Pancreas (tissue), 10 donors: ENCODE data around the gene MAPK11. TPM values are rescaled to one million over a fixed set of nuclear protein-coding genes. Genes with fewer than 3 reads are reported as not detected.

Experiments
- ATAC-seq, 4 donors: fragments of 200-7000 bp; cut with Tn5 transposase; one replicate each; pipeline versions ENCODE4 v1.8.0 to v1.9.1; 2020; ENCODE audit warnings: mild to moderate bottlenecking in 4 of 4, moderate library complexity in 4 of 4
- DNase-seq, 6 donors: peaks; one replicate each; pipeline ENCODE4 v3.0.0-alpha.2; 2020
- FAIRE-seq: peaks from 2 replicates; lab custom pipeline; 2012; peaks lifted over from hg19 to GRCh38; lab: Jason Lieb, UNC
- H3K27ac ChIP-seq, 4 donors: fragments of 200-600 bp; sonication (generic); 1 replicate in 3 of 4; 2 replicates in 1 of 4; pipeline versions ENCODE4 v1.5.0 to v1.8.0; 2020
- H3K27me3 ChIP-seq, 4 donors: fragments of 200-600 bp; one replicate each; pipeline ENCODE4 v1.8.0; 2021
- H3K36me3 ChIP-seq, 3 donors: fragments of 200-600 bp; sonication (generic) in 1 of 3; one replicate each; pipeline versions ENCODE4 v1.5.0 to v1.8.0; 2020 to 2021
- H3K4me1 ChIP-seq, 3 donors: fragments of 200-600 bp; one replicate each; pipeline ENCODE4 v1.8.0; 2021
- H3K4me3 ChIP-seq, 4 donors: fragments of 200-600 bp; sonication (generic) in 2 of 4; one replicate each; pipeline versions ENCODE4 v1.5.0 to v1.8.0; 2020 to 2021
- H3K9me3 ChIP-seq, 4 donors: fragments of 200-600 bp; one replicate each; pipeline ENCODE4 v1.8.0; 2021
- CTCF ChIP-seq, 4 donors: fragments of 200-600 bp; sonication (generic) in 3 of 4; IDR thresholded peaks; one replicate each; pipeline versions ENCODE4 v1.5.0 to v1.8.0; 2021; ENCODE audit warnings: antibody characterized with exemption in 4 of 4
- WGBS, 2 donors: extraction: QIAGEN DNeasy Blood & Tissue Kit; methylation state at CpG; one replicate each; pipeline ENCODE4 v1.1.7; 2013; 5-methylcytosine and 5-hydroxymethylcytosine counted together
- intact Hi-C, 3 donors: fragments of 100-400 bp; cut with DNase I; formaldehyde crosslinking; loops; one replicate each; pipeline versions ENCODE4 v1.11.1 to v1.14.2; 2022
- polyA plus RNA-seq, 2 donors: library from polyadenylated mRNA; stranded (reverse); fragments of 200-250 nt; gene quantifications; one replicate each; pipeline ENCODE4 v1.2.3, GENCODE V29; 2013
- total RNA-seq, 6 donors: library from RNA; stranded (reverse); fragmentation: NEBNext Ultra II Directional in 4 of 6; extraction: Animal tissue kit (Norgen Biotek cat#: 25700) in 4 of 6; gene quantifications; one replicate each; pipeline versions ENCODE4 v1.2.1 to v1.2.4, GENCODE V29; 2021 to 2023
- donor health status: healthy with polysubstance abuse.
- donor health status: DM: no; HTN: no; CAD: no; lungs with moderate emphysema.
- donor health status: DM: no; HTN: no; CAD: no.
- donor health status: control.
- donor health status: control.
- donor health status: Bipolar disorder and iron deficiency.
- donor health status: DM: yes; HTN: yes; CAD: no.
- donor health status: DM: no; HTN: no; CAD: no.
- donor health status: DM: no; HTN: no; CAD: no.
- donor health status: DM: yes; HTN: yes; CAD: no.

MAPK11 gene
- total and polyA plus RNA-seq, 8 donors = 1.3 to 22.2 (median 3.2) TPM

GRCh38 chr22:50225200-50225969 is 44.8 kb downstream of the MAPK11 start:
- no peak for FAIRE-seq
- H3K4me1 ChIP-seq = no peaks in the 10 kb centered on the region
- H3K27me3 ChIP-seq = no peaks in the 10 kb centered on the region
- WGBS, 2 donors = 71 to 72% methylated on average over 20 to 24 of the region's 24 CpGs
- no peak for TF ChIP-seq CTCF (IDR thresholded peaks at IDR 0.05)
- DNase-seq = peak in 4 of 6 donors; percentile 33 to 73 (median 54)
- intact Hi-C loops = no loop called here
- H3K27ac ChIP-seq = no peak overlapping the region
- H3K36me3 ChIP-seq = peaks cover 0 to 51% (median 22%) of the 10 kb centered on the region in 3 donors
- no peak overlapping the region for H3K4me3 ChIP-seq
- peak in 3 of 4 donors; percentile 5 to 46 (median 14) for ATAC-seq
- no peaks in the 10 kb centered on the region for H3K9me3 ChIP-seq

- Histone ChIP-seq H3K4me1 (no peaks in the 10 kb centered on the region), H3K36me3 (peaks cover 0 to 53% (median 22%) of the 10 kb centered on the region in 3 donors), H3K27me3 (no peaks in the 10 kb centered on the region), H3K27ac (no peak overlapping the region), H3K4me3 (no peak overlapping the region), H3K9me3 (no peaks in the 10 kb centered on the region)
- FAIRE-seq (no peak), DNase-seq (no peak), ATAC-seq (no peak)
- WGBS, 2 donors = 92 to 93% methylated on average over 16 of the region's 16 CpGs
- TF ChIP-seq CTCF (IDR thresholded peaks at IDR 0.05) = no peak
- intact Hi-C loops = no loop called here
Measured at GRCh38 chr22:50224071-50224470, 46.1 kb downstream of the MAPK11 start.

- H3K9me3 ChIP-seq = no peaks in the 10 kb centered on the region
- no peak for FAIRE-seq
- DNase-seq = peak in 2 of 6 donors; percentile 24 to 67
Measured at GRCh38 chr22:50222508-50222907, 47.7 kb downstream of the MAPK11 start.

GRCh38 chr22:50221410-50222300 is 48.5 kb downstream of the MAPK11 start:
- H3K4me1 ChIP-seq = no peaks in the 10 kb centered on the region
- no peaks in the 10 kb centered on the region for H3K9me3 ChIP-seq
- ATAC-seq = no peak
- no peak for TF ChIP-seq CTCF (IDR thresholded peaks at IDR 0.05)
- intact Hi-C loops = no loop called here
- peaks cover 0 to 71% (median 32%) of the 10 kb centered on the region in 3 donors for H3K36me3 ChIP-seq
- no peak overlapping the region for H3K27ac ChIP-seq
- no peak for FAIRE-seq
- DNase-seq = peak in 2 of 6 donors; percentile 33 to 66
- 91 to 93% methylated on average over 19 of the region's 19 CpGs for WGBS, 2 donors
- no peak overlapping the region for H3K4me3 ChIP-seq
- H3K27me3 ChIP-seq = no peaks in the 10 kb centered on the region

More at GRCh38 chr22:50222508-50222907, 47.7 kb downstream of the MAPK11 start:
- TF ChIP-seq CTCF (IDR thresholded peaks at IDR 0.05) = no peak
- H3K36me3 ChIP-seq = peaks cover 0 to 66% (median 24%) of the 10 kb centered on the region in 3 donors
- H3K4me3 ChIP-seq = no peak overlapping the region
- no peaks in the 10 kb centered on the region for H3K4me1 ChIP-seq
- intact Hi-C loops = no loop called here
- H3K27ac ChIP-seq = no peak overlapping the region
- 86 to 90% methylated on average over 8 of the region's 8 CpGs for WGBS, 2 donors
- no peak for ATAC-seq
- H3K27me3 ChIP-seq = no peaks in the 10 kb centered on the region
